ENCODE data around the gene EPO.

- TF ChIP-seq EZH2 (IDR thresholded peaks at IDR 0.05; ENCODE audit: borderline replicate concordance, low read depth, low read length, severe bottlenecking) (no peak), CTCF (IDR thresholded peaks at IDR 0.05; ENCODE audit: borderline replicate concordance, extremely low read depth, low read length, poor library complexity, severe bottlenecking) (no peak)
Observed at GRCh38 chr7:100711369-100711768, 8.9 kb upstream of the EPO start.
